NCI-H774 (cell line): ENCODE measurements around the gene AKR1B1.

Experiments used
- DNase-seq: peaks from one replicate; lab custom pipeline; 2025; lab: John Stamatoyannopoulos, UW

AKR1B1 gene

GRCh38 chr7:134469622-134470021 is 10.7 kb upstream of the AKR1B1 start:
- no peak for DNase-seq

- no peak for DNase-seq
Observed at GRCh38 chr7:134468475-134468874, 9.6 kb upstream of the AKR1B1 start.

- DNase-seq = no peak
Observed at GRCh38 chr7:134468054-134468453, 9.2 kb upstream of the AKR1B1 start.

- no peak for DNase-seq
Observed at GRCh38 chr7:134465491-134465890, 6.6 kb upstream of the AKR1B1 start.

- no peak for DNase-seq
Observed at GRCh38 chr7:134464496-134464895, 5.6 kb upstream of the AKR1B1 start.

- no peak for DNase-seq
Observed at GRCh38 chr7:134463751-134464150, 4.9 kb upstream of the AKR1B1 start.

GRCh38 chr7:134462337-134462925 is 3.5 kb upstream of the AKR1B1 start:
- no peak for DNase-seq

GRCh38 chr7:134461916-134462315 is 3.0 kb upstream of the AKR1B1 start:
- no peak for DNase-seq

- no peak for DNase-seq
Observed at GRCh38 chr7:134459981-134460380, 1.1 kb upstream of the AKR1B1 start.

- DNase-seq = peak; percentile 25
Observed at GRCh38 chr7:134458341-134458805, 527 bp downstream of the AKR1B1 start.

GRCh38 chr7:134457210-134457609 is 1.7 kb downstream of the AKR1B1 start:
- no peak for DNase-seq

- DNase-seq = no peak
Observed at GRCh38 chr7:134454277-134454676, 4.6 kb downstream of the AKR1B1 start.

GRCh38 chr7:134453518-134453917 is 5.4 kb downstream of the AKR1B1 start:
- no peak for DNase-seq

GRCh38 chr7:134452991-134453473 is 5.9 kb downstream of the AKR1B1 start:
- no peak for DNase-seq

- no peak for DNase-seq
Observed at GRCh38 chr7:134452419-134452838, 6.5 kb downstream of the AKR1B1 start.

GRCh38 chr7:134451656-134452055 is 7.2 kb downstream of the AKR1B1 start:
- no peak for DNase-seq

- peak; percentile 47 for DNase-seq
Observed at GRCh38 chr7:134450294-134451000, 8.5 kb downstream of the AKR1B1 start.

- DNase-seq = peak; percentile 15
Observed at GRCh38 chr7:134449680-134450079, 9.2 kb downstream of the AKR1B1 start.

- no peak for DNase-seq
Observed at GRCh38 chr7:134448356-134449229, 10.3 kb downstream of the AKR1B1 start.

GRCh38 chr7:134447383-134447782 is 11.5 kb downstream of the AKR1B1 start:
- no peak for DNase-seq

- no peak for DNase-seq
Observed at GRCh38 chr7:134446923-134447322, 12.0 kb downstream of the AKR1B1 start.

GRCh38 chr7:134446446-134446845 is 12.5 kb downstream of the AKR1B1 start:
- DNase-seq = no peak

GRCh38 chr7:134444961-134445315 is 14.0 kb downstream of the AKR1B1 start:
- no peak for DNase-seq
